ENCODE measurements around the gene SPTLC3. TPM values are rescaled to one million over a fixed set of nuclear protein-coding genes. Genes with fewer than 3 reads are reported as not detected.

Gene SPTLC3
- total and polyA plus RNA-seq, 2 experiments from 2014 or later = 0.52 to 0.66 TPM

- Histone ChIP-seq H3K4me2 (no peak overlapping the region), H3K27ac (ENCODE audit: low read depth) (no peak overlapping the region), H3K9me2 (ENCODE audit: insufficient read depth) (peaks cover 3% of the 10 kb centered on the region; the same call in 1 of the 2 replicates), H3F3A (replicated peaks; ENCODE audit: low read depth) (no peaks in the 10 kb centered on the region), H3K27me3 (ENCODE audit: insufficient read depth) (no peaks in the 10 kb centered on the region), H3K4me3 (no peak overlapping the region), H3K4me1 (ENCODE audit: insufficient read depth) (no peaks in the 10 kb centered on the region), H2AFZ (no peak overlapping the region), H4K20me1 (replicated peaks; ENCODE audit: insufficient read depth) (no peaks in the 10 kb centered on the region), H3K79me2 (replicated peaks; ENCODE audit: insufficient read depth) (no peaks in the 10 kb centered on the region), H3K36me3 (ENCODE audit: insufficient read depth) (no peaks in the 10 kb centered on the region)
- TF ChIP-seq, protein P1, sequence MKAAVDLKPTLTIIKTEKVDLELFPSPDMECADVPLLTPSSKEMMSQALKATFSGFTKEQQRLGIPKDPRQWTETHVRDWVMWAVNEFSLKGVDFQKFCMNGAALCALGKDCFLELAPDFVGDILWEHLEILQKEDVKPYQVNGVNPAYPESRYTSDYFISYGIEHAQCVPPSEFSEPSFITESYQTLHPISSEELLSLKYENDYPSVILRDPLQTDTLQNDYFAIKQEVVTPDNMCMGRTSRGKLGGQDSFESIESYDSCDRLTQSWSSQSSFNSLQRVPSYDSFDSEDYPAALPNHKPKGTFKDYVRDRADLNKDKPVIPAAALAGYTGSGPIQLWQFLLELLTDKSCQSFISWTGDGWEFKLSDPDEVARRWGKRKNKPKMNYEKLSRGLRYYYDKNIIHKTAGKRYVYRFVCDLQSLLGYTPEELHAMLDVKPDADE (IDR thresholded peaks at IDR 0.05) = no peak
- TF ChIP-seq JUNB (IDR thresholded peaks at IDR 0.05; ENCODE audit: unreplicated experiment) = no peak
- TF ChIP-seq ZNF462 (CRISPR knock-in tag; IDR thresholded peaks at IDR 0.05) = no peak
- no peak for TF ChIP-seq CREB1 (CRISPR knock-in tag; IDR thresholded peaks at IDR 0.05; ENCODE audit: low read depth)
- H3K4me3 Mint-ChIP-seq = no peak overlapping the region
- no peaks in the 10 kb centered on the region for H3K36me3 Mint-ChIP-seq (ENCODE audit: low read depth)
- DNase-seq (ENCODE audit: low spot score) (no peak), ATAC-seq (no peak)
- no peaks in the 10 kb centered on the region for H3K27me3 Mint-ChIP-seq (ENCODE audit: insufficient read depth, low read depth, poor library complexity)
- H3K4me1 Mint-ChIP-seq = peaks cover 6% of the 10 kb centered on the region; the same call in 2 of the 3 replicates
- no peak overlapping the region for H3K27ac Mint-ChIP-seq
- no peaks in the 10 kb centered on the region for H3K9me3 Mint-ChIP-seq
Measured at GRCh38 chr20:13166011-13166410, 157.2 kb downstream of the SPTLC3 start.

- no peaks in the 10 kb centered on the region for H3K27me3 Mint-ChIP-seq (ENCODE audit: insufficient read depth, low read depth, poor library complexity)
- H3K36me3 Mint-ChIP-seq (ENCODE audit: low read depth) = no peaks in the 10 kb centered on the region
- Histone ChIP-seq H3K4me2 (no peak overlapping the region), H3F3A (replicated peaks; ENCODE audit: low read depth) (no peaks in the 10 kb centered on the region), H3K27ac (ENCODE audit: low read depth) (no peak overlapping the region), H3K36me3 (ENCODE audit: insufficient read depth) (no peaks in the 10 kb centered on the region), H3K4me1 (ENCODE audit: insufficient read depth) (no peaks in the 10 kb centered on the region), H3K9me2 (ENCODE audit: insufficient read depth) (no peaks in the 10 kb centered on the region), H4K20me1 (replicated peaks; ENCODE audit: insufficient read depth) (no peaks in the 10 kb centered on the region), H3K27me3 (ENCODE audit: insufficient read depth) (no peaks in the 10 kb centered on the region), H3K79me2 (replicated peaks; ENCODE audit: insufficient read depth) (no peaks in the 10 kb centered on the region), H2AFZ (no peak overlapping the region), H3K4me3 (no peak overlapping the region)
- no peak overlapping the region for H3K4me3 Mint-ChIP-seq
- TF ChIP-seq, protein P1 (IDR thresholded peaks at IDR 0.05) = no peak
- TF ChIP-seq POLR2AphosphoS5 (IDR thresholded peaks at IDR 0.05; ENCODE audit: low read depth) = no peak
- no peak for TF ChIP-seq EZH2phosphoT487 (IDR thresholded peaks at IDR 0.05; ENCODE audit: unreplicated experiment)
- DNase-seq (ENCODE audit: low spot score) (no peak), ATAC-seq (no peak)
- H3K9me3 Mint-ChIP-seq = no peaks in the 10 kb centered on the region
- no peak overlapping the region for H3K27ac Mint-ChIP-seq
- peaks cover 6% of the 10 kb centered on the region; the same call in 2 of the 3 replicates for H3K4me1 Mint-ChIP-seq
Measured at GRCh38 chr20:13166437-13166836, 157.7 kb downstream of the SPTLC3 start.
